LNCAP (cell line): ENCODE results near the gene MSRB3.

Source experiments
- CTCF ChIP-seq: fragments of 450-650 bp; IDR thresholded peaks from 2 replicates; pipeline ENCODE4 v1.5.1; 2017; ENCODE audit warnings: mild to moderate bottlenecking

Gene MSRB3

GRCh38 chr12:65343230-65343629 lies 64.7 kb downstream of the MSRB3 start:
- TF ChIP-seq CTCF: no peak

- TF ChIP-seq CTCF: no peak
Observed at GRCh38 chr12:65343801-65344200, 65.3 kb downstream of the MSRB3 start.

- TF ChIP-seq CTCF: no peak
Observed at GRCh38 chr12:65355461-65355860, 77.0 kb downstream of the MSRB3 start.

- TF ChIP-seq CTCF: no peak
Observed at GRCh38 chr12:65362234-65363031, 84.0 kb downstream of the MSRB3 start.

- no peak for TF ChIP-seq CTCF
Observed at GRCh38 chr12:65364046-65364445, 85.6 kb downstream of the MSRB3 start.

GRCh38 chr12:65367396-65367795 lies 88.9 kb downstream of the MSRB3 start:
- no peak for TF ChIP-seq CTCF

- no peak for TF ChIP-seq CTCF
Observed at GRCh38 chr12:65368055-65368454, 89.6 kb downstream of the MSRB3 start.

- TF ChIP-seq CTCF: no peak
Observed at GRCh38 chr12:65372574-65372973, 94.1 kb downstream of the MSRB3 start.
